A204.1 (cell line): Measurements from ENCODE around the gene STARD6.
"Not testable (repeated sequence)": the region's sequence is repeated elsewhere in the genome, so short reads cannot be mapped to it uniquely, and the experiment has no call there.

Experiments used
- FAIRE-seq: peaks from 2 replicates; lab custom pipeline; 2012; peaks lifted over from hg19 to GRCh38; lab: Jason Lieb, UNC

The STARD6 gene

GRCh38 chr18:54335638-54336173, 22.0 kb downstream of the STARD6 start:
- no peak for FAIRE-seq

GRCh38 chr18:54330768-54331548, 26.7 kb downstream of the STARD6 start:
- peak; percentile 90 for FAIRE-seq

- no peak for FAIRE-seq
Measured at GRCh38 chr18:54329787-54330186, 27.9 kb downstream of the STARD6 start.

- FAIRE-seq, result no peak
Measured at GRCh38 chr18:54327818-54328217, 29.8 kb downstream of the STARD6 start.

- FAIRE-seq, result no peak
Measured at GRCh38 chr18:54323970-54324369, 33.7 kb downstream of the STARD6 start.

GRCh38 chr18:54323561-54323960, 34.1 kb downstream of the STARD6 start:
- FAIRE-seq, result no peak

GRCh38 chr18:54316071-54316820, 41.4 kb downstream of the STARD6 start:
- no peak for FAIRE-seq

GRCh38 chr18:54309564-54309963, 48.1 kb downstream of the STARD6 start:
- FAIRE-seq, result not testable (repeated sequence)

GRCh38 chr18:54303408-54303807, 54.2 kb downstream of the STARD6 start:
- no peak for FAIRE-seq

- FAIRE-seq, result not testable (repeated sequence)
Measured at GRCh38 chr18:54298991-54299390, 58.7 kb downstream of the STARD6 start.

GRCh38 chr18:54296062-54296461, 61.6 kb downstream of the STARD6 start:
- no peak for FAIRE-seq

GRCh38 chr18:54294274-54294673, 63.4 kb downstream of the STARD6 start:
- FAIRE-seq, result no peak

- no peak for FAIRE-seq
Measured at GRCh38 chr18:54284981-54285785, 72.5 kb downstream of the STARD6 start.

GRCh38 chr18:54284535-54284934, 73.1 kb downstream of the STARD6 start:
- FAIRE-seq, result no peak

- FAIRE-seq, result no peak
Measured at GRCh38 chr18:54280220-54280569, 77.5 kb downstream of the STARD6 start.

GRCh38 chr18:54279477-54280219, 78.0 kb downstream of the STARD6 start:
- FAIRE-seq, result no peak

GRCh38 chr18:54278615-54279014, 79.0 kb downstream of the STARD6 start:
- no peak for FAIRE-seq

GRCh38 chr18:54277899-54278298, 79.8 kb downstream of the STARD6 start:
- no peak for FAIRE-seq
